Activated T-cell treated with anti-CD3 and anti-CD28 coated beads for 24 hours (primary cell): ENCODE measurements around the gene TTC7B.
"Not testable (repeated sequence)": the region's sequence is repeated elsewhere in the genome, so short reads cannot be mapped to it uniquely, and the experiment has no call there.

Source experiments
- DNase-seq: peaks from one replicate; pipeline ENCODE4 v3.0.0-alpha.2; 2020; ENCODE audit warnings: low read depth

Gene TTC7B

GRCh38 chr14:90544971-90545370 is 271.3 kb downstream of the TTC7B start:
- no peak for DNase-seq

DNA sequence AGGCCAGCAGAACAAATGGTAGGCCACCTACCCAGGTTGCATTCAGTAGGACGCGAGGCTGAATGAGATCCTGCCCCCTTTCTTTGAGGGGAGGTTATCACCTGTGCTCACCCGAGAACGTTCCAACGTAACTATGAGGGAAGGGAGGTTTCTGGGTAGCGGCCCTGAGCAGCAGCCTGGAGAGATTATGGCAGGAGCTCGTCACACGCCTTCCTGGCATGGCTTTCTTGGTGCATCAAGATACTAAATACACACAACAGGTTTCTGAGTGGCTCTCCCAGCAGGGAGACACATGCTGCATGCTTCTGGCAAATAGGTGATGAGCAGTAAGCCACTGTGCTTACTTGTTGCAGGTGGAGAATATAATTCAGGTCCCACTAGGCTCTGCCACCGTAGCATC is 271.7 kb downstream of the TTC7B start:
- no peak for DNase-seq

DNA sequence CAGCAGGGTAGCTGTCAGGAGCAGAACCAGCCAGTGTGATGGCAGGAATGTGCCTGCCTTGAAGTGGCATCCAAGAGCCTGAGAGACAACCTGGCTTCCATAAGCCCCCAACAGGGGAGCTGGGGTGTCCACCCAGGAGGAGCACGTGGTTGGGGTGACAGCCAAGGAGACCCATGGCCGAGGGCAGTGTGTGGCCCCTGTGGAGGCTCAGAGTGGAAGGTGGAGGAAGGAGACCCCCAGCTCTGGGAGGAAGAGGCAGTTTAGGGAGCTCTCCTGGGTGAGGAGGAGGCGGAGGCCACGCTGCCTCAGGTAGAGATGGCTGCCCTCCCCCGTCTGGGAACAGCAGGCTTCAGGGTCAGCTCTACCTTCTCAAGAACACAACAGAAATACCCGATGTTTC is 272.4 kb downstream of the TTC7B start:
- no peak for DNase-seq

DNA sequence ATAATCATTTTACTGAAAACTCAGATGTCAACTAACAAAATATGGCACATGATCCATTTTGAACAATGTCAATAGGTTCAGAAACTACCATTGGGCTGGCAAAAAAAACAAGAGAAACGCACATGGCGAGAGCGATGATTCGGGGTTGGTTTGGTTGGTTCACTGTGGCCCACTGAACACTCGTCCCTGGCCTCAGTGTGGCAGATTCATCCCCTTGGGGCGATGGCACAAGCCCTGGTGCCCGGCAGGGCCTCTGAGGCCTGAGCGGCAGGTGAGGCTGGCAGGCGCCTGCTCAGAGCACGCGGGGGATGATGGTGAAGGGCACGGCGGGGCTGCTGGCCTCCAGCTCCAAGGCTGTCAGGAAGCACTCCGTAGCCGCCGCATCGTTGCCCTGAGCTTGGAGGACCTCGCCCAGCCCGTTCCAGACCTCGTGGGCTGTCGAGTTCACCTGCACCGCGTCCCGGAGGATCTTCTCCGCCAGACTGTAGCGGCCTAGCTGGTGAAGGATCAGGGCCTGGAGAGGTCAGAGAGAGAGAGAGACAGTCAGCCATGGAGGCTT is 275.1 kb downstream of the TTC7B start:
- DNase-seq: no peak

GRCh38 chr14:90540437-90540836 is 275.8 kb downstream of the TTC7B start:
- DNase-seq: no peak

DNA sequence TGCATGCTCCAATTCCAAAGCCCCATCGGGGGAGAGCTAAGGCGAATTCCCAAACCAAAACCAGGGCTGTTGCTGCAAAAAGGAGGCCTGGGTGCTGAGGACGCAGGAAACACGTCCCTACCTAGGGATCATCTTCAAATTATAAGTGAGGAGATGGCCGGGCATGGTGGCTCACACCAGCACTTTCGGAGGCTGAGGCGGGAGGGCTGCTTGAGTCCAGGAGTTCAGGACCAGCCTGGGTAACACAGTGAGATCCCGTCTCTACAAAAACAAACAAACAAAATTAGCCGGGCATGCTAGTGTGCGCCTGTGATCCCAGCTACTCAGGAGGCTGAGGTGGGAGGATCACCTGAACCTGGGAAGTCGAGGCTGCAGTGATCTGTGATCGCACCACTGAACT is 276.2 kb downstream of the TTC7B start:
- no peak for DNase-seq

GRCh38 chr14:90539496-90539775 is 276.8 kb downstream of the TTC7B start:
- no peak for DNase-seq

DNA sequence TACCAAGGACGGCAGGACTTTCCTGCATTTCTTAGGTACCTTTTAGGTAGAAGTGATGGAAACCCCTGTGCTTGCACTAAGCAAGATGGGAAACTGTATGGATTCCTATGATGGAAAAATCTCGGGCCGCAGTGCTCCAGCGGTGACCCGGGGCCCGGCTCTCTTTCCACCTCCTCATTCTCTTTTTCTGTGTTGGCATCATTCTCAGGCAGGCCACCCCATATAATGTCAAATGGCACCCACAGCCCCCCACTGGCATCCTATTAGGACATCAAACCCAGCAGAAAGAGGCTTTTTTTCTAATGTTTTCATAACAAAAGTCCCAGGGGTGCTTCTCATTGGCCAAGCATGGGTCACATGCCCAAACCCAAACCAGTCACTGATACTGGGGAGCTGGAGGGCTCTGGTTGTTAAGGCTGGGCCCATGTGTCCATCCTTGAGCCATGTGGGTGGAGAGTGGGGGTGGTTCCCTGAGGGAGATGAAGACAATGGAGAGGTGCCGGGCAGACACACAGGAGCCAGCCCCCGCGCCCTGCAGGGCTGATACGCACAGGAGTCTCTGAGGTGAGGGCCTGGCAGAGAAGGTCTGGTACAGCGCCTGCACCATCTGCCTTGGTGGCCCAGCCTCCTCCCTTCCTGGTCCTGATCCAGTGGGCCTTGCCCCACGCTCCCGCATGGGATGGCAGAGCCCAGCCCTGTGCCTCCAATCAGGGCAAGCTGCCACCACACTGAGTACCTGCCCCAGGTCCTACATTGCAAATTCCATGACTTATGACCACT is 277.3 kb downstream of the TTC7B start:
- no peak for DNase-seq

DNA sequence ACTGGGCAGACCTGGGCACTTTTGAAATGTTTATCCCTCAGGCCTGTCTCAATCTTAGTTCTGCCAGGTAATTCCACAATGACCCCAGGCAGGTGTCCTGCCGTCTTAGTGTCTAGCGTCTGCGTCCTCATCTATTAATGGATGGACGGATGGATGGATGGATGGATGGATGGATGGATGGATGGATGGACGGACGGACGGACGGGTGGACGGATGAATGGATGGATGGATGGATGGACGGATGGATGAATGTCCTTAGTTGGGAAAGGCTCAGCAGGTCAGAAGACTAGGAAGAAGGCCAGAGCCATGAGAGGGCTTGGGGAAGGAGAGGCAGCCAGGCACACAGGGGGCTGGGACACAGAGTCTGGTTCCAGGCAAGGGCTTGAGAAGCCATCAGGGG is 278.1 kb downstream of the TTC7B start:
- DNase-seq: no peak

GRCh38 chr14:90536511-90537191 is 279.6 kb downstream of the TTC7B start:
- DNase-seq: no peak

GRCh38 chr14:90536092-90536491 is 280.1 kb downstream of the TTC7B start:
- no peak for DNase-seq

DNA sequence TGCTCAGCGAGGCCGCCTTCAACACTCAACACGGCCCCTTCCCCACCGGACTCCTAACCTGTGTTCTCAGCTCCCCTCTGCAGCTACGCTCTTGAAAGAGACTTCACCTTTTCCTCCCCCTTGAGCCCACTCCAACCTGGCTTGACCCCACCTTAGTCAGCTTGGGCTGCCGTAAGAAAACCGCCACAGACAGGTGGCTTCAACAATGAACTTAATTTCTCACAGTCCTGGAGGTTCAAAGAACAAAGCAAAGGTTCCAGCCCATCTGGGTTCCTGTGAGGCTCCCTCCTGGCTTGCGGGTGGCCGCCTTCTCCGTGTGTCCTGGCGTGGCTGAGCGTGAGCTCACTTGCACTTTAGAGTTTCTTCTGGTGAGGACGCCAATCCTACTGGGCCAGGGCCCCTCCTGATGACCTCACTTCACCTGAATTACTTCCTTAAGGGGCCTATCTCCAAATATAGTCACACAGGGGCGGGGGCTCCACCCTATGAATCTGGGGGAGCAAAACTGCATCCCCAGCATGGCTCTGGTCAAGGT is 280.6 kb downstream of the TTC7B start:
- DNase-seq: no peak

DNA sequence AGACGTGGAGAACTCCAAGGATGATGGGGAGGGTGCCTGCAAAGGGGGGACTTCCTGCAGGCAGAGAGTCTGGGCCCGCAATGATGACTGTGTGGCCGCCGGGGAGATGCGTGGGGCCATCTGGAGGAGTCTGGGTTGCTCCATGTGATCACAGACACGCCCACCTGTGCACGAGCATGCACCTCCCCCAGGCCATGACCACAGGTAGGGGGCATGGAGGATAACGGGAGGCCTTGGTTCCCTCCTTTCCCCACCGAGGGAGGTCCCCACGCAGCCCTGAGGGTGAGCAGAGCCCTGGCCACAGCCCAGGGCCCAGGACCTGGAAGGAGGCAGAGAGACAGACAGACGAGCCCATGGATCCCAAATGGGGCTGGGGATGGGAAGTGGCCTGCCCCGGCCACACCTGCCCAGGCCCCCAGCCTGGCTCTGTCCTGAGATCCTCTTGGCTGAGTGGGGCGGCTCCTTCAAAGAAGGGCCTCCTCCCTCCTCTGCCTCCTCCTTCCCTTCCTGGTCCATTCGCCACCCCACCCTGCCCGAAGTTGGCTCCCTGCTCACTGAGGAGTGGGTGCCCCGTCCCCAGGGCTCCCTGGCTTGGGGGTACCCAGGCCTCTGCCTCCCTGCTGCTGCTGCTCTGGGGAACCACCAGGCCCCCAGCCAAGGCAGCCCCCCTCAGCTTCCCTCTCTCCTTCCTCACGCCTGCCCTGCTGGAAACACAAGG is 281.2 kb downstream of the TTC7B start:
- no peak for DNase-seq

DNA sequence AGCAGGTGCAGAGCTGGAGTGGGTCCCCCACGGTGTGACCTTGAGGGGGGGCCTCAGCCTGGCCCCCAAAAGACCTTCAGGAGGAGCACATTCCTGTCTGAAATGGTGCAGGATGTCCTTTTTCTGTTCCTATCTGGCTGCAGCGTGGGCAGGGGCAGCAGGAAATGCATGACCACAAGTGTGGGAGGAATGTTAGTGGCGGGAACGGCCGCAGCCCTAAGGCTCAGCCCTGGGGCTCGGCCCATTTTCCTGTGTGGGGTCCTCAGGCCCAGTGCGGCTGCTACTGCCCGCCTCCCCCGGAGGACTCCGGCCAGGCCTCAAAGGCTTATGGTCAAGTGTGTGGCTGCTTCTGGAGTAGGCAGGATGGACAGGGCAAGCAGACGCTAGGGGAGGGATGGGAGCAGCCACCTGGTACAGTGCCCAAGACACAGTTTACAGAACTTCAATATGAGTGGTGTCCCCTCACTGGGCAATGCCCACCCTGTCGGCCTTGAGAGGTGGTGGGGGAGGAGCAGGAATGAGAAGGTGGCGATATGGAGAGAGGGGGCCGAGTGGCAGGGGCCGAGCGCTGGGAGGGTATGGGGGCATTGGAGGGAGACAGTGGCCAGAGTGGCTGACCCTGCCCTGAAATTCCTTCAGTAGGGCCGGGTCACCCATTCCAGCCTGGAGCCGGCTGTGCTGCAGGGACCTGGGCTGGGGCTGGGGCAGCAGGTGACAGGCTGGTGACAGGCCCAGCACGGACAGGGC is 282.0 kb downstream of the TTC7B start:
- no peak for DNase-seq

GRCh38 chr14:90533591-90534021 is 282.6 kb downstream of the TTC7B start:
- no peak for DNase-seq

DNA sequence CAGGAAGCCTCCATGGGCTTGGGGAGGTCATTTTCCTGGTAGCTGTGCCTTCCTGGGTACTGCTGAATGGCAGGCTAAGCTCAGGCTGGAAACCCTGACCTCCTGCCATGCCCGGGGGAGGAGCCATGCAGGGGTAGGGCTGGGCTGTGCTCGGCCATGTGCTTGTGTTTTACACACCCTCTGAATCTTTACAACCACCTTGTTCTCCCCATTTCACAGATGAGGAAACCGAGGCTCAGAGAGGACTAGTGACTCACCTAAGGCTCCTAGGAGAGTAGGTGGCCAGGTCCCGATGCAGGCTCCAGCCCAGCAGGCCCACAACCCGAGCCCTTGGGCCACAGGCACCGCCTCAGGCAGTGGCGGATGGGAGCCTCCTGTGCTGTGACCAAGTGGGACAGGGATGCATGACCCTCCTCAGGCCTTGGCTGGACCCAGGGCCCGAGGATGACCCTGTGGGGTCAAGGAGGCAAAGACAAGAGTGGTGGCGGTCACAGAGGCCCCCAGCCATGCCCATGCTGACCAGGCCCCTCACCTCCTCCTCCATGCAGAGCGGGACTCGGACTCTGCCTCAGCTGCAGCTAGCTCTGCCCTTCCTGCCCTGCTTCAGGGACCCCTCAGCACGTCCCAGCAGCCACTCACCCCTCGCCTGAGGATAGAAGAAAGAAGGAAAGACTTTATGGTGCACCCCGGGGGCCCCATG is 283.3 kb downstream of the TTC7B start:
- DNase-seq: no peak

DNA sequence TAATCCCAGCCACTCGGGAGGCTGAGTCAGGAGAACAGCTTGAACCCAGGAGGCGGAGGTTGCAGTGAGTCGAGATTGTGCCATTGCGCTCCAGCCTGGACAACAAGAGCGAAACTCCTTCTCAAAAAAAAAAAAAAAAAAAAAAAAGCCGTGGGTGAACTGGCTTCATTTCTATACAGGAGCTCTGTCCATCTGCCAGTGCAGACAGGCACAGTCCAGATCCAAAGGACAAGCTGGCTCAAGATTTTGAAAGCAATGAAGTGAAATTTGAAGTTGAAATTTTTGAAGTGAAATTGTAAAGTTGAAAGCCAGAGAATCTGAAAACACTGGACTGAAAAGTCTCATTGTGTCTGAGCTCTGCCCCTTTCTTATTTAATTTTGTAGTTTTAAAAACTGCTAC is 284.7 kb downstream of the TTC7B start:
- no peak for DNase-seq

DNA sequence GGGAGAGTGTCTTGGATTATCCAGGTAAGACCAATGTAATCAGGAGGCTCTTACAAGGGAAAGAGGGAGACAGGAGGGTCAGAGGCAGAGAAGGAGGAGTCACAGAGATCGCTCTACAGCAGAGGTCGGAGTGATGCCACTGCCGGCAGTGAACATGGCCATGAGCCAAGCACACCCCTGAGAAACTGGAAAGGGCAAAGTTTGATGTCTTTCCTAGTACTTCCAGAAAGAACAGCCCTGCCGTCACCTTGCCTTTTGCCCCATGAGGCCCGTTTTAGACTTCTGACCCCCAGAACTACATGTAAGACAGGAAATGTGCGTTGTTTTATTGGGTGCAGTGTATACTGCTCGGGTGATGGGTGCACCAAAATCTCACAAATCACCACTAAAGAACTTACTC is 285.7 kb downstream of the TTC7B start:
- no peak for DNase-seq

- DNase-seq: no peak
Measured at GRCh38 chr14:90527978-90528377, 288.3 kb downstream of the TTC7B start.

DNA sequence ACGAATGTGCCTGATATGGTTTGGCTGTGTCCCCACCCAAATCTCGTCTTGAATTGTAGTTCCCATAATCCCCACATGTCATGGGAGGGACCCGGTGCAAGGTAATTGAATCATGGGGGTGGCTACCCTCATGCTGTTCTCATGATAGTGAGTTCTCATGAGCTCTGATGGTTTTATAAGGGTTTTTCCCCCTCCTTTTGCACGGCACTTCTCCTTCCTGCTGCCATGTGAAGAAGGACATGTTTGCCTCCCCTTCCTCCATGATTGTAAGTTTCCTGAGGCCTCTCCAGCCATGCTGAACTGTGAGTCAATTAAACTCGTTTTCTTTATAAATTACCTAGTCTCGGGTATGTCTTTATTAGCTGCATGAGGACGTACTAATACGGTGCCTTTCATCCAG is 289.7 kb downstream of the TTC7B start:
- not testable (repeated sequence) for DNase-seq

GRCh38 chr14:90525353-90526028 is 290.7 kb downstream of the TTC7B start:
- DNase-seq: not testable (repeated sequence)
